ENCODE measurements around the gene RBBP8NL. TPM values are rescaled to one million over a fixed set of nuclear protein-coding genes. Genes with fewer than 3 reads are reported as not detected.
"Not testable (repeated sequence)": the region's sequence is repeated elsewhere in the genome, so short reads cannot be mapped to it uniquely, and the experiment has no call there.

RBBP8NL gene
- total RNA-seq, 2 donors from 2014 or later = not detected

- no peak for DNase-seq (ENCODE audit: low spot score)
- intact Hi-C loops (cut with DNase I) = loop anchor here in 1 of 2 donors (5.0 kb wide), 1 partner anchor 207 kb away; the partner anchor contains the start of gene MTG2
Observed at GRCh38 chr20:62388839-62389600, 38.3 kb downstream of the RBBP8NL start.

- intact Hi-C loops (cut with DNase I) = loop anchor here in 1 of 2 donors (5.0 kb wide), 1 partner anchor 206 kb away; the partner anchor contains the start of gene MTG2
- DNase-seq (ENCODE audit: low spot score) = no peak
Observed at GRCh38 chr20:62387933-62388635, 39.3 kb downstream of the RBBP8NL start.

- intact Hi-C loops (cut with DNase I) = loop anchor here in 1 of 2 donors (5.0 kb wide), 1 partner anchor 205 kb away; the partner anchor contains the start of gene MTG2
- DNase-seq (ENCODE audit: low spot score) = no peak
Observed at GRCh38 chr20:62387219-62387913, 40.0 kb downstream of the RBBP8NL start.

GRCh38 chr20:62386383-62387218, 40.7 kb downstream of the RBBP8NL start, which contains the start of gene RPS21:
Gene RPS21, plus strand, starts transcription at chr20:62387103. Its CDS starts 236 bp downstream, at chr20:62387339.
- intact Hi-C loops (cut with DNase I) = loop anchor here in 1 of 2 donors (5.0 kb wide), 1 partner anchor 204 kb away; the partner anchor contains the start of gene MTG2
- peak; percentile 99 for DNase-seq (ENCODE audit: low spot score)

GRCh38 chr20:62382306-62383198, 44.8 kb downstream of the RBBP8NL start:
- intact Hi-C loops (cut with DNase I) = loop anchor here (2.0 to 5.0 kb wide), 3 partner anchors 35 to 80 kb away; partner anchors contain the start of gene ADRM1 (in 2 of the 2)

GRCh38 chr20:62381842-62382241, 45.5 kb downstream of the RBBP8NL start:
- intact Hi-C loops (cut with DNase I) = loop anchor here (2.0 to 5.0 kb wide), 3 partner anchors 35 to 80 kb away; partner anchors contain the start of gene ADRM1 (in 2 of the 2)

More at GRCh38 chr20:62382306-62383198, 44.8 kb downstream of the RBBP8NL start:
- no peak for DNase-seq (ENCODE audit: low spot score)

GRCh38 chr20:62381202-62381797, 46.0 kb downstream of the RBBP8NL start:
- intact Hi-C loops (cut with DNase I) = loop anchor here (5.0 kb wide), 2 partner anchors 34 to 79 kb away; partner anchors contain the start of gene ADRM1 (in 1 of the 2)
- DNase-seq (ENCODE audit: low spot score) = no peak

More at GRCh38 chr20:62381842-62382241, 45.5 kb downstream of the RBBP8NL start:
- no peak for DNase-seq (ENCODE audit: low spot score)

- DNase-seq (ENCODE audit: low spot score) = no peak
- intact Hi-C loops (cut with DNase I) = no loop called here
Observed at GRCh38 chr20:62378215-62378614, 49.1 kb downstream of the RBBP8NL start.

- no peak for DNase-seq (ENCODE audit: low spot score)
- intact Hi-C loops (cut with DNase I) = no loop called here
Observed at GRCh38 chr20:62377615-62378178, 49.6 kb downstream of the RBBP8NL start.

GRCh38 chr20:62377064-62377461, 50.3 kb downstream of the RBBP8NL start:
- intact Hi-C loops (cut with DNase I) = no loop called here
- DNase-seq (ENCODE audit: low spot score) = no peak

- no peak for DNase-seq (ENCODE audit: low spot score)
- intact Hi-C loops (cut with DNase I) = no loop called here
Observed at GRCh38 chr20:62376112-62377063, 51.0 kb downstream of the RBBP8NL start.

GRCh38 chr20:62374331-62375152, 52.8 kb downstream of the RBBP8NL start:
- DNase-seq (ENCODE audit: low spot score) = no peak
- intact Hi-C loops (cut with DNase I) = no loop called here

- intact Hi-C loops (cut with DNase I); DNase-seq (ENCODE audit: low spot score): not testable (repeated sequence)
Observed at GRCh38 chr20:62373631-62374179, 53.6 kb downstream of the RBBP8NL start.
